ENCODE results near the gene SLIT3.

SLIT3 gene

GRCh38 chr5:169067751-169068173 lies 233.2 kb downstream of the SLIT3 start:
- H3K4me3 ChIP-seq (ENCODE audit: low read length): no peak overlapping the region
- H3K27me3 ChIP-seq (ENCODE audit: low read depth, low read length): peaks cover 51% of the 10 kb centered on the region
- no peaks in the 10 kb centered on the region for H3K9me3 ChIP-seq (ENCODE audit: insufficient read depth, low read length)
- no peaks in the 10 kb centered on the region for H4K20me1 ChIP-seq (ENCODE audit: insufficient read depth, low read length)
- no peak overlapping the region for H2AFZ ChIP-seq (ENCODE audit: low read depth, low read length)
- H3K27ac ChIP-seq (ENCODE audit: low read length): no peak overlapping the region
- no peaks in the 10 kb centered on the region for H3K36me3 ChIP-seq (replicated peaks; ENCODE audit: low read depth, low read length)
- H3K4me1 ChIP-seq (ENCODE audit: low read length): no peaks in the 10 kb centered on the region
- no peak overlapping the region for H3K9ac ChIP-seq (ENCODE audit: low read length)
- no peak overlapping the region for H3K4me2 ChIP-seq (ENCODE audit: low read length)
- TF ChIP-seq EZH2phosphoT487 (IDR thresholded peaks at IDR 0.05; ENCODE audit: low read depth): no peak
- TF ChIP-seq, protein P1, sequence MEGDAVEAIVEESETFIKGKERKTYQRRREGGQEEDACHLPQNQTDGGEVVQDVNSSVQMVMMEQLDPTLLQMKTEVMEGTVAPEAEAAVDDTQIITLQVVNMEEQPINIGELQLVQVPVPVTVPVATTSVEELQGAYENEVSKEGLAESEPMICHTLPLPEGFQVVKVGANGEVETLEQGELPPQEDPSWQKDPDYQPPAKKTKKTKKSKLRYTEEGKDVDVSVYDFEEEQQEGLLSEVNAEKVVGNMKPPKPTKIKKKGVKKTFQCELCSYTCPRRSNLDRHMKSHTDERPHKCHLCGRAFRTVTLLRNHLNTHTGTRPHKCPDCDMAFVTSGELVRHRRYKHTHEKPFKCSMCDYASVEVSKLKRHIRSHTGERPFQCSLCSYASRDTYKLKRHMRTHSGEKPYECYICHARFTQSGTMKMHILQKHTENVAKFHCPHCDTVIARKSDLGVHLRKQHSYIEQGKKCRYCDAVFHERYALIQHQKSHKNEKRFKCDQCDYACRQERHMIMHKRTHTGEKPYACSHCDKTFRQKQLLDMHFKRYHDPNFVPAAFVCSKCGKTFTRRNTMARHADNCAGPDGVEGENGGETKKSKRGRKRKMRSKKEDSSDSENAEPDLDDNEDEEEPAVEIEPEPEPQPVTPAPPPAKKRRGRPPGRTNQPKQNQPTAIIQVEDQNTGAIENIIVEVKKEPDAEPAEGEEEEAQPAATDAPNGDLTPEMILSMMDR (IDR thresholded peaks at IDR 0.05; ENCODE audit: low read depth, low read length): no peak
- H3K79me2 ChIP-seq (ENCODE audit: low read length): no peaks in the 10 kb centered on the region

DNA sequence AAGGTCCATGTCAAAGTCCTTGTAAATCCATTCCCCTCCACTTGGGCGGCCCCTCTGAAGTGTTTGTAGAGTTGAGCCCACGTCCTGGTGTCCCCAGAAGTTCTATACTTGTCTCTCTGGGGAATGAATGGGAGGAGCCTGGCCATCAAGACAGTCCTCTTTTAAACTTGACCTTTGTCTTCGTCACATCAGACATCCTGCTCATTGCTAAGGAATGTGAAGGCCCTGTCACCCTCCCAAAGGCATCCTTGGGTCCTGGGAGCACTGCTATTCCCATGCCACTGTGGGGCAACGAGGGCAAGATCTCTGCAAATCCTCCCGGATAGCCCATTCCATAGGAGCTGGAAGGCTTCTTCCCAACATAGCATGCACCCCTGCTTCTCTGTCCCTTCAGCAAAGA lies 235.5 kb downstream of the SLIT3 start:
- Histone ChIP-seq H3K27ac (ENCODE audit: low read length) (no peak overlapping the region), H3K27me3 (ENCODE audit: low read depth, low read length) (peaks cover 67% of the 10 kb centered on the region)
- TF ChIP-seq, protein P1 (IDR thresholded peaks at IDR 0.05; ENCODE audit: low read depth, low read length): no peak
- TF ChIP-seq EZH2phosphoT487 (IDR thresholded peaks at IDR 0.05; ENCODE audit: low read depth): no peak

GRCh38 chr5:169064093-169064492 lies 236.8 kb downstream of the SLIT3 start:
- H4K20me1 ChIP-seq (ENCODE audit: insufficient read depth, low read length): no peaks in the 10 kb centered on the region
- no peak; the same call in 1 of the 2 replicates for TF ChIP-seq EZH2phosphoT487 (IDR thresholded peaks at IDR 0.05; ENCODE audit: low read depth)
- TF ChIP-seq, protein P1 (IDR thresholded peaks at IDR 0.05; ENCODE audit: low read depth, low read length): no peak

More for the DNA sequence above, 235.5 kb downstream of the SLIT3 start:
- Histone ChIP-seq H2AFZ (ENCODE audit: low read depth, low read length) (no peak overlapping the region), H3K79me2 (ENCODE audit: low read length) (no peaks in the 10 kb centered on the region), H3K36me3 (replicated peaks; ENCODE audit: low read depth, low read length) (no peaks in the 10 kb centered on the region), H3K4me1 (ENCODE audit: low read length) (no peaks in the 10 kb centered on the region), H3K9ac (ENCODE audit: low read length) (no peak overlapping the region), H4K20me1 (ENCODE audit: insufficient read depth, low read length) (no peaks in the 10 kb centered on the region), H3K4me3 (ENCODE audit: low read length) (no peak overlapping the region), H3K9me3 (ENCODE audit: insufficient read depth, low read length) (no peaks in the 10 kb centered on the region), H3K4me2 (ENCODE audit: low read length) (no peak overlapping the region)

DNA sequence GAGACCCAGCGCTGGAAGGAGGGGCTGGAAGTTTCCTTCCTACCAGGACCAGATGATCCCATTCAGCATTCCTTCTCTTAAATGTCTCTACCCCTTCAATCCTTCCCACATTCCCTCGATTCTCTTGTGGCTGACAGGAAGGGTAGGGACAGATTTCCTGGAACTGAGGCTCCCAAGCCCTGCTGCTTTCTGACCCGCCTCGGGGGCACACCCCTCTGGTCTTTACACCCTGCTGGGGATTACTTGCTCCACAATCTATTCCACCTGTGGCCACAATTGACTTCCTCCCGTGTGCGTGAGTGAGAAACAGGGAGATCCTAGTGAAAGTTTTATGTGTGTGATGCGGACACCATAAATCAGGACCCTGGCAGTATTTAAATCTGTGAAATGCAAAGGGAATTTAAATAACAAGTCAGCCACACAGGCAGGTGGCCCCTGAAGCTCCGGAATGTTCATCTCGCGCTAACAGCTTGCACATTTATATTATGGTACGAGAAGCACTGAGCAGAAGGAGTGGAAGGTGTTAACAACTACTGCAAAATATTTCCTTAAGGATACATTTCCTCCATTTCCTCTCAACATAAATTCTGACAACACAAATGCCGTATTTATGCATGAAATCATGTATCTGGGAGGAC lies 237.5 kb downstream of the SLIT3 start:
- no peaks in the 10 kb centered on the region for H3K4me1 ChIP-seq (ENCODE audit: low read length)
- H4K20me1 ChIP-seq (ENCODE audit: insufficient read depth, low read length): no peaks in the 10 kb centered on the region
- H3K27me3 ChIP-seq (ENCODE audit: low read depth, low read length): peaks cover 80% of the 10 kb centered on the region
- TF ChIP-seq, protein P1 (IDR thresholded peaks at IDR 0.05; ENCODE audit: low read depth, low read length): no peak
- no peak for TF ChIP-seq EZH2phosphoT487 (IDR thresholded peaks at IDR 0.05; ENCODE audit: low read depth)
- H3K27ac ChIP-seq (ENCODE audit: low read length): no peak overlapping the region
- H3K4me3 ChIP-seq (ENCODE audit: low read length): no peak overlapping the region
- no peaks in the 10 kb centered on the region for H3K36me3 ChIP-seq (replicated peaks; ENCODE audit: low read depth, low read length)
- H2AFZ ChIP-seq (ENCODE audit: low read depth, low read length): no peak overlapping the region
- H3K79me2 ChIP-seq (ENCODE audit: low read length): no peaks in the 10 kb centered on the region
- no peaks in the 10 kb centered on the region for H3K9me3 ChIP-seq (ENCODE audit: insufficient read depth, low read length)
- no peak overlapping the region for H3K9ac ChIP-seq (ENCODE audit: low read length)
- no peak overlapping the region for H3K4me2 ChIP-seq (ENCODE audit: low read length)

More at GRCh38 chr5:169064093-169064492, 236.8 kb downstream of the SLIT3 start:
- H3K27ac ChIP-seq (ENCODE audit: low read length): no peak overlapping the region
- H3K9ac ChIP-seq (ENCODE audit: low read length): no peak overlapping the region
- H3K79me2 ChIP-seq (ENCODE audit: low read length): no peaks in the 10 kb centered on the region
- peaks cover 77% of the 10 kb centered on the region for H3K27me3 ChIP-seq (ENCODE audit: low read depth, low read length)
- no peaks in the 10 kb centered on the region for H3K9me3 ChIP-seq (ENCODE audit: insufficient read depth, low read length)
- H3K4me3 ChIP-seq (ENCODE audit: low read length): no peak overlapping the region
- H3K4me1 ChIP-seq (ENCODE audit: low read length): no peaks in the 10 kb centered on the region
- H2AFZ ChIP-seq (ENCODE audit: low read depth, low read length): no peak overlapping the region
- no peak overlapping the region for H3K4me2 ChIP-seq (ENCODE audit: low read length)
- H3K36me3 ChIP-seq (replicated peaks; ENCODE audit: low read depth, low read length): no peaks in the 10 kb centered on the region
